Activated effector memory CD4-positive, alpha-beta T cell treated with Interleukin-2 at 50 U/mL for 16 hours (primary cell): ENCODE measurements around the gene HBG1.
"Not testable (repeated sequence)": the region's sequence is repeated elsewhere in the genome, so short reads cannot be mapped to it uniquely, and the experiment has no call there.

Source experiments
- DNase-seq: peaks from one replicate; pipeline ENCODE4 v3.0.0-alpha.2; 2020

The HBG1 gene

GRCh38 chr11:5276697-5277096 lies 27.0 kb upstream of the HBG1 start:
- no peak for DNase-seq

- DNase-seq, result no peak
These were observed 25.9 kb upstream of the HBG1 start for GRCh38 chr11:5275369-5276110.

GRCh38 chr11:5274395-5274794 lies 24.7 kb upstream of the HBG1 start:
- DNase-seq, result no peak

GRCh38 chr11:5272395-5273017 lies 22.8 kb upstream of the HBG1 start:
- DNase-seq, result no peak

GRCh38 chr11:5269715-5270147 lies 20.1 kb upstream of the HBG1 start, which contains the start of gene HBE1:
HBE1 (minus strand) TSS chr11:5269945; CDS start chr11:5269890, 55 bp downstream.
- DNase-seq, result no peak

- no peak for DNase-seq
These were observed 17.4 kb upstream of the HBG1 start for GRCh38 chr11:5267033-5267563.

- DNase-seq, result no peak
These were observed 17.0 kb upstream of the HBG1 start for GRCh38 chr11:5266609-5267008.

- DNase-seq, result no peak
These were observed 16.2 kb upstream of the HBG1 start for GRCh38 chr11:5265832-5266231.

GRCh38 chr11:5258543-5259262 lies 9.0 kb upstream of the HBG1 start:
- no peak for DNase-seq

GRCh38 chr11:5257296-5257695 lies 7.6 kb upstream of the HBG1 start:
- DNase-seq, result no peak

GRCh38 chr11:5254646-5255413 lies 5.2 kb upstream of the HBG1 start, which contains the start of gene HBG2:
HBG2 (minus strand) TSS chr11:5254781; CDS start chr11:5254728, 53 bp downstream.
- DNase-seq, result not testable (repeated sequence)

- not testable (repeated sequence) for DNase-seq
These were observed 4.4 kb upstream of the HBG1 start for GRCh38 chr11:5254023-5254422.

- not testable (repeated sequence) for DNase-seq
These were observed 3.8 kb upstream of the HBG1 start for GRCh38 chr11:5253440-5253839.

- DNase-seq, result no peak
These were observed 3.2 kb upstream of the HBG1 start for GRCh38 chr11:5252919-5253265.

GRCh38 chr11:5252192-5252918 lies 2.7 kb upstream of the HBG1 start:
- DNase-seq, result no peak

- DNase-seq, result no peak
These were observed 2.1 kb upstream of the HBG1 start for GRCh38 chr11:5251746-5252145.

- DNase-seq, result no peak
These were observed 1.0 kb upstream of the HBG1 start for GRCh38 chr11:5250543-5251204.

- DNase-seq, result not testable (repeated sequence)
These were observed 1.2 kb downstream of the HBG1 start for GRCh38 chr11:5248498-5248897.

GRCh38 chr11:5247472-5248192 lies 2.0 kb downstream of the HBG1 start:
- no peak for DNase-seq

GRCh38 chr11:5246772-5247471 lies 2.7 kb downstream of the HBG1 start:
- no peak for DNase-seq
